ENCODE results near the gene DNAH2.

Gene DNAH2

DNA sequence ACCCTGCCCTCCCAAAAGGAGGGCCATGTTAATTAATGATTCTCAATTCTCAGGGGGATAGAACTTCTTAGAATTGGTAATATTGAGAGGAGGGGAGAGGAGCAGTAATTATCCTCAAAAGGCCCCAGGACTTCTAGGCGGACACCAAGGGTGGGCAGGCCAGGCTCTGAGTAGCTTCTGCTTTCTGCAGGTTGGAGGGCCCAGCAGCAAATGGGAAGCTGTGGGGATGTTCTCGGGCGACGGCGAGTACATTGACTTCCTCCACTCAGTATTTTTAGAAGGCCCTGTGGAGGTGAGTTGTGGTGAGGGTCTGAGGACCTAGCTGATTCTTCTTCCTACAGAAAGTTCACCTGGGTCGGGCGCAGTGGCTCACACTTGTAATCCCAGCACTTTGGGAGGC, 57.5 kb downstream of the DNAH2 start:
- DNase-seq (ENCODE audit: low read depth): no peak

- DNase-seq (ENCODE audit: low read depth): no peak
These were observed 59.5 kb downstream of the DNAH2 start for GRCh38 chr17:7777017-7777416.

DNA sequence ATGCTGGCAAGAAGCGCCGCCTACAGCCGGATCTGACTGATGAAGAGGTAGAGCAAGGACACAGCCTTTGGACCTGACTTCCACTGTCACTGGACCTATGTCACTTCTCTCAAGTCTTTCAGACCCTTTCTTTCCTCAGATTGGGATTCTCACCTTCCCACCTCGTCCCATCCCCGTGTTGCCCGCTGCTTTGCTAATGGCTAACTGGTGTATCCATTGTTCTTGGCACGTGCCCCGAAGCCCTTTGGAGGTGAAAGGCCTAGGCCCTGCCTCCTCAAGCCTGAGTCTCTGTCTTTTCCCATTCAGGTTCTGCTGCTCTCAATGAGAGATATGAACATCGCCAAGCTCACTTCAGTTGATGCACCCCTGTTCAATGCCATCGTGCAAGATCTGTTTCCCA, 63.2 kb downstream of the DNAH2 start:
- DNase-seq (ENCODE audit: low read depth): no peak

- DNase-seq (ENCODE audit: low read depth): no peak
These were observed 63.9 kb downstream of the DNAH2 start for GRCh38 chr17:7781429-7781828.

GRCh38 chr17:7782240-7782639, 64.7 kb downstream of the DNAH2 start:
- DNase-seq (ENCODE audit: low read depth): peak; percentile 8

GRCh38 chr17:7786866-7787265, 69.3 kb downstream of the DNAH2 start:
- no peak for DNase-seq (ENCODE audit: low read depth)

- no peak for DNase-seq (ENCODE audit: low read depth)
These were observed 71.6 kb downstream of the DNAH2 start for GRCh38 chr17:7789131-7789530.

DNA sequence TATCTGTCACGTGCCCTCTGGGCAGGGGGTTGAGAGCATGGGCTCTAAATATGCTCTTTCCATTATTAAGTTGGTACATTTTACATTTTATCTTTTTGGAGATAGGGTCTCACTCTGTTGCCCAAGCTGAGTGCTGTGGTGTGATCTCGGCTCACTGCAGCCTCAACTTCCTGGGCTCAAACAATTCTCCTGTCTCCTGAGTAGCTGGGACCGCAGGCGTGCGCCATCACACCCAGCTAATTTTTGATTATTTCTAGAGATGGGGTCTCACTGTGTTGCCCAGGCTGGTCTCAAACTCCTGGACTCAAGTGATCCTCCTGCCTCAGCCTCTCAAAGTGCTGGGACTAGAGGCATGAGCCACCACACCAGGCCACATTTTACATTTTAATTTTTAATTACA, 72.6 kb downstream of the DNAH2 start:
- DNase-seq (ENCODE audit: low read depth): no peak

DNA sequence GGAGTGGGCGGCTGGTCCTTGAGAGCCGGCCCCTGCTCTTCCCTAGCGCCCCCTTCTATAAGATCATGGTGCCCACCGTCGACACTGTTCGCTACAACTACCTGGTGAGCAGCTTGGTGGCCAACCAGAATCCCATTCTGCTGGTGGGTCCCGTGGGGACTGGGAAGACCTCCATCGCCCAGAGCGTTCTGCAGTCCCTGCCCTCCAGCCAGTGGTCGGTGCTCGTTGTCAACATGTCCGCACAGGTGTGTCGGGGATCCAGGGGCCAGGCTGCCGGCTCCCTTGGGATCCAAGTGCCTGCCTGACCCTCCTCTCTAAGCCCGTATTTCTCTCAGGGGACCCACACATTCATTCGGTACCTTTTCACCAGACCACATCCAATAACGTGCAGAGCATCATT, 75.1 kb downstream of the DNAH2 start:
- DNase-seq (ENCODE audit: low read depth): no peak

DNA sequence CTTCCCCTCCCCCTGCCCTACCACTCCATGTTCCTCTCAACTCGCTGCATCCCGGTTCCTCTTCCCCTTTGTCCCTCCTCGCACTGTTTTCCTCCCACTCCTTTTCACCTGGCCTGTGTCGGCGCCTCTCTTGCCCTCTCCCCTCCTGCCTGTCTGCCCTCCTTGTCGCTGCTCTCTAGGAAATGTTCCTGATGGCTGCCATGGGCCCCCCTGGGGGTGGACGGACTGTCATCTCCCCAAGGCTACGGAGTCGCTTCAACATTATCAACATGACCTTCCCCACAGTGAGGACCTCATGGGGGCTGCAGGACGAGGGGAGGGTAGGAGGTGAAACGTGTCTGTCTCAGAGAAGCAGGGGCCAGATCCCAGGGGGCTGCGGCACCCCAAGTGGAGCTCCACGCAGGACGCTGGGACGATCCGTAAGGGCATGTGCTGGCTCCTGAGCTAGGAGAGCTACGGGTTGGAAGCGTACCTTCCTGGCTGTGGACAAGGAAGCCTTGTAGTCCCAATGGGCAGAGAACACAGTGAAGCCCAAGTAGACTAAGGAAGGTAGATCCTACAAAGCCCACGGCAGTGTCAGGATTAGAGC, 76.6 kb downstream of the DNAH2 start:
- no peak for DNase-seq (ENCODE audit: low read depth)

DNA sequence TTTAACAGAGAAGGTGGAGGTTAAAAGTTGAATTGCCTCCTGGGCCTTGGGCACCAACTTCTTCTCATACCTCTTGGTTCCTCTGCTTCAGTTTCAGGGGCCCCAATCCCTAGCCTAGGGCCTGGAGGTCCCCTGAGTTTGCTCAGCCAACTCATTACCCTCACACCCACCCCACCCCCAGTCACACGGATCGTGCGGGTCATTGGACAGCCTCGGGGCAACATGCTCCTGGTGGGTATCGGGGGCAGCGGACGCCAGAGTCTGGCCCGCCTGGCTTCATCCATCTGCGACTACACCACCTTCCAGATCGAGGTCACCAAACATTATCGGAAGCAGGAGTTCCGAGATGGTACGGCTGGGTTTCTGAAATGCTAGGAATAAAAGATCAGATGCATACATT, 80.4 kb downstream of the DNAH2 start:
- DNase-seq (ENCODE audit: low read depth): no peak

GRCh38 chr17:7798839-7799238, 81.3 kb downstream of the DNAH2 start:
- no peak for DNase-seq (ENCODE audit: low read depth)

DNA sequence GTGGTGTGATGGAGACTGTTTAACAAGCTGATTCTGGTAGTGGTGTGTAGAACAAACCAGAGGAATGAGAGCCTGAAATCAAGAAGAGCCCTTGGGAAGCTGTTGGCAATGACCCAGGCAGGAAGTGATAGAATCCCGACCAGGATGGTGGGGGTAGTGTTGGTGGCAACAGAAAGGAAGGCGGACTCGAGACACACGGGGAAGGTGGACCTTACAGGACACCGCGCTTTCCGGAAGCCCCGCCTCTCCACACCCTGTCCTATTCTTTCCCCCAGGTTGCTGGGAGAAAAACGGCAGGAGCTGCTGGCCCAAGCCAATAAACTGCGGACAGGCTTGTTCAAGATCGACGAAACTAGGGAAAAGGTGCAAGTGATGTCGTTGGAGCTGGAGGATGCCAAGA, 86.4 kb downstream of the DNAH2 start:
- no peak for DNase-seq (ENCODE audit: low read depth)

GRCh38 chr17:7806587-7806986, 89.0 kb downstream of the DNAH2 start:
- no peak for DNase-seq (ENCODE audit: low read depth)

- DNase-seq (ENCODE audit: low read depth): no peak
These were observed 89.7 kb downstream of the DNAH2 start for GRCh38 chr17:7807206-7807605.

DNA sequence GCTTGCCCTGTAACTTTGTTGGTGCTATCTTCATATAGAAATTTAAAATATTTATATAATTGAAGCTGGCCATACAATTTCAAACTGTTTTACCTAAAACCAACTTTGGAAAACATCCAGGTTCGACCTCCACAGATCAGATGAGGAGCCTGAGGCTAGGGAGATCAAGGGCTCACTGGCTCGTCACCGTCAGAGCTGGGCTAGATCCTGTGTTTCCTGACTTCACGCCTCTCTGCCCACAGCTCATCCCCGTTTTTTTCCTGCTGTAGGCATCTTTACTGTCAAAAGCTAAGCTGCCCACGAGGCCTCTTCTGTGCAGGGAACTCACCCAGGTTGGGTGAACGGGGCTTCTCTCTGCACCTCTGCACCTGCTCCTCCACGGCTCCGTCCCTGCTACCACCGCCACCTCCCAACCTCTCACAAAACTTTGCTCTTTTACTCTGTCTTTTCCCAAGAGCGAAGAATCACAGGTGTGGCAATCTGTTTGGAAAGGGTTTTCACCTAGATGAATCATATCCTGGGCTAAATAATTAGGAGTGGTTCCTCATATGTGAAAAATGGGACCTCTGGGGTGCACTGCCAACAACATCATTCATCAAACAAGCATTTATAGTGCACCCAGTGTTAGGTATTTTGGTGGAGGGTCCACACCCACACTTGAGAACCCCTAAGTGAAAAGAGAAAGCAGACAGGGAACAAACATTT, 91.7 kb downstream of the DNAH2 start:
- no peak for DNase-seq (ENCODE audit: low read depth)

DNA sequence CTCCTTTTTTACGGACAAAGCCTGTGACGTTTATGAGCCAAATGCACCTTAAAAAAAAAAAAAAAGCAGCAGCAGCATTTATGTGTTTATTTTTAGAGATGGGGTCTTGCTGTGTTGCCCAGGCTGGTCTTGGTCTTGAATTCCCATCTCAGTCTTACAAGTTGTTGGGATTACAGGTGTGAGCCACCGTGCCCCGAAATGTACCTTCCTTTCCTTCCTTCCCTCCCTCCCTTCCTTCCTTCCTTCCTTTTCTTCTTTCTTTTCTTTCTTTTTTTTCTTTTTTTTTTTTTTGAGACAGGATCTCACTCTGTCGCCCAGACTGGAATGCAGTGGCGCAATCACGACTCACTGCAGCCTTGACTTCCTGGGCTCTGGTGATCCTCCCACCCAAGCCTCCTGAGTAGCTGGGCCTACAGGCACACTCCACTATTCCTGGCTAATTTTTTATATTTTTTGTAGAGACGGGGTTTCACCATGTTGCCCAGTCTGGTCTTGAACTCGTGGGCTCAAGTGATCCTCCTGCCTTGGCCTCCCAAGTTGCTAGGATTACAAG, 92.3 kb downstream of the DNAH2 start:
- peak; percentile 5 for DNase-seq (ENCODE audit: low read depth)

DNA sequence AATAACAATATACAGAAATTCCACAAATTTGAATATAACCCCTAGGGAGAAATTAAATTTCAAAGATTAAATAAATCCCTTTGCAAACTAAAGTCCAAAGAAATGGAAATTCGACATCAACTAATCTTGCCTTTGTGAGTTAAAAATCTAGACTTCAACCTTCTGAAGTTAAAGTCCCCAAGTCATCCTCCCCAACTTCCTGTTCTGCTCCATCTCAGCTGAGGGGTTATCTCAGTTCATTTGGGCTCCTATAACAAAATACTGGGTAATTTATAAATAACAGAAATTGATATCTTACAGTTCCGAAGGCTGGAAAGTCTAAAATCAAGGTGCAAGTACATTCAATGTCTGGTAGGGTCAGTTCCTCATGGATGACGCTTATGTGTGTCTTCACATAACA, 93.7 kb downstream of the DNAH2 start:
- DNase-seq (ENCODE audit: low read depth): no peak

DNA sequence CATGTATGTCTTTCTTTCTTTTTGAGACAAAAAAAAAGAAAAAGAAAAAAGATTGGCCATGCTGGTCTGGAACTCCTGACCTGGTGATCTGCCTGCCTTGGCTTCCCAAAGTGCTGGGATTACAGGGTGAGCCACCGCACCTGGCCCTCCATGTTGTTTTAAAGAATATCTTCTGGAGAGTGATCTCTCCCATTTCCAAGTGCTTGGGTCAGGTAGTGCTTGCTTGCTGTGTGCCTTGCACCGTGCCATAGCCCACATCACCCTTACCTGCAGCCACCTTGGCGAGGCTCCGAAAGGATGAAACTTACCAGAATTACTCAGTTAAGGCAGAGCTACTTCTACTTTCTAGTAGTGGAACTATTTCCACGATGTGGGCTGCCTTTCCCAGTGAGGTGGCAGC, 97.4 kb downstream of the DNAH2 start:
- no peak for DNase-seq (ENCODE audit: low read depth)

- no peak for DNase-seq (ENCODE audit: low read depth)
These were observed 99.5 kb downstream of the DNAH2 start for GRCh38 chr17:7816926-7817642.

GRCh38 chr17:7817643-7817964, 100.1 kb downstream of the DNAH2 start:
- DNase-seq (ENCODE audit: low read depth): no peak

DNA sequence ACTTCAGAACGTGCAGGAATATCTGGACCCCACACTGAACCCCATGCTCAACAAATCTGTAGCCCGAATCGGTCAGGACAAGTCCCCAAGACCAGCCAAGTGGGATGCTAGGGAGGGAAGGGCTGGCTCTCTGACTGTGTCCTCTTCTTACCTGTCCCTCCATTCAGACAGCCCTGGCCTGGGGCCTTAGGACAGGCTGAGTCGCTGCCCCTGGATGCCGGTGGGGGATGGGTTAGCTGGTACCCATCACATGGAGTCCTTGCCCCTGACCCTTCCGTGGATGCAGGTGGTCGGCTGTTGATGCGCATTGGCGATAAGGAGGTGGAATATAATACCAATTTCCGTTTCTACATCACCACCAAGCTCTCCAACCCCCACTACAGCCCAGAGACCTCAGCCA, 100.5 kb downstream of the DNAH2 start:
- DNase-seq (ENCODE audit: low read depth): no peak
